ENCODE results near the gene VWA5A. TPM values are rescaled to one million over a fixed set of nuclear protein-coding genes. Genes with fewer than 3 reads are reported as not detected.

The VWA5A gene
- total and polyA plus RNA-seq, 12 donors: 16.5 to 81.3 (median 36.7) TPM

- H3K27me3 ChIP-seq: peaks cover 17% of the 10 kb centered on the region
- H3K27ac ChIP-seq: peak overlapping the region in 1 of 5 donors; percentile 29
- no peaks in the 10 kb centered on the region for H3K4me1 ChIP-seq (replicated peaks in 1 of 2)
- TF ChIP-seq POLR2A (IDR thresholded peaks at IDR 0.05): no peak
- peak; percentile 57 to 83 (median 73) for TF ChIP-seq CTCF (IDR thresholded peaks at IDR 0.05)
- peak; percentile 58 to 89 (median 64) for DNase-seq
- WGBS, 4 donors: 2 to 9% (median 4%) methylated on average over 8 of the region's 8 CpGs
- no peak overlapping the region for H3K4me3 ChIP-seq
- no peaks in the 10 kb centered on the region for H3K9me3 ChIP-seq (replicated peaks in 1 of 3)
- H3K36me3 ChIP-seq (replicated peaks in 1 of 2): no peaks in the 10 kb centered on the region
- intact Hi-C loops (cut with DNase I): loop anchor here (5.0 to 10.0 kb wide), 2 partner anchors 121 to 124 kb away; no protein-coding TSS in a partner anchor
Observed at GRCh38 chr11:124070915-124071622, 44.2 kb upstream of the VWA5A start.

- no peaks in the 10 kb centered on the region for H3K9me3 ChIP-seq (replicated peaks in 1 of 3)
- no peaks in the 10 kb centered on the region for H3K36me3 ChIP-seq (replicated peaks in 1 of 2)
- 53 to 75% (median 59%) methylated on average over 4 of the region's 4 CpGs for WGBS, 4 donors
- TF ChIP-seq POLR2A (IDR thresholded peaks at IDR 0.05) (no peak), CTCF (IDR thresholded peaks at IDR 0.05) (peak in 1 of 6 experiments; percentile 12)
- H3K4me1 ChIP-seq (replicated peaks in 1 of 2): peaks cover 0 to 3% of the 10 kb centered on the region in 2 donors
- H3K27me3 ChIP-seq: peaks cover 12% of the 10 kb centered on the region
- intact Hi-C loops (cut with DNase I): loop anchor here (5.0 to 10.0 kb wide), 2 partner anchors 121 to 123 kb away; no protein-coding TSS in a partner anchor
- DNase-seq: no peak
- no peak overlapping the region for H3K4me3 ChIP-seq
- no peak overlapping the region for H3K27ac ChIP-seq
Observed at GRCh38 chr11:124071623-124071948, 43.7 kb upstream of the VWA5A start.

GRCh38 chr11:124072147-124072546 is 43.1 kb upstream of the VWA5A start:
- 75 to 88% (median 83%) methylated on average over 8 of the region's 8 CpGs for WGBS, 4 donors
- intact Hi-C loops (cut with DNase I): loop anchor here (5.0 to 10.0 kb wide), 2 partner anchors 120 to 123 kb away; no protein-coding TSS in a partner anchor
- H3K27ac ChIP-seq: no peak overlapping the region
- H3K27me3 ChIP-seq: peaks cover 7% of the 10 kb centered on the region
- TF ChIP-seq CTCF (IDR thresholded peaks at IDR 0.05) (no peak), POLR2A (IDR thresholded peaks at IDR 0.05) (no peak)
- peaks cover 0 to 3% of the 10 kb centered on the region in 2 donors for H3K4me1 ChIP-seq (replicated peaks in 1 of 2)
- DNase-seq: no peak
- H3K36me3 ChIP-seq (replicated peaks in 1 of 2): no peaks in the 10 kb centered on the region
- no peaks in the 10 kb centered on the region for H3K9me3 ChIP-seq (replicated peaks in 1 of 3)
- no peak overlapping the region for H3K4me3 ChIP-seq

- no peak overlapping the region for H3K4me3 ChIP-seq
- no peak for DNase-seq
- H3K27ac ChIP-seq: no peak overlapping the region
- TF ChIP-seq POLR2A (IDR thresholded peaks at IDR 0.05) (no peak), CTCF (IDR thresholded peaks at IDR 0.05) (no peak)
- 79 to 85% (median 82%) methylated on average over 1 to 5 of the region's 5 CpGs for whole genome bisulfite sequencing, 4 donors
- no peaks in the 10 kb centered on the region for H3K36me3 ChIP-seq (replicated peaks in 1 of 2)
- intact Hi-C loops (cut with DNase I): loop anchor here (5.0 to 10.0 kb wide), 2 partner anchors 118 to 120 kb away; no protein-coding TSS in a partner anchor
- H3K27me3 ChIP-seq: peaks cover 9% of the 10 kb centered on the region
- peaks cover 0 to 3% of the 10 kb centered on the region in 2 donors for H3K4me1 ChIP-seq (replicated peaks in 1 of 2)
- H3K9me3 ChIP-seq (replicated peaks in 1 of 3): no peaks in the 10 kb centered on the region
Observed at GRCh38 chr11:124074554-124074953, 40.7 kb upstream of the VWA5A start.

Measured in adrenal gland (tissue), 12 donors.